Esophagus muscularis mucosa (tissue), 4 donors: ENCODE results near the gene DMRTC2. TPM values are rescaled to one million over a fixed set of nuclear protein-coding genes. Genes with fewer than 3 reads are reported as not detected.

Source experiments
- DNase-seq: peaks from one replicate; pipeline ENCODE4 v3.0.0-alpha.2; 2017; ENCODE audit errors: extremely low spot score
- H3K27ac ChIP-seq, 4 donors: fragments of 200-600 bp; sonication (generic); replicated peaks in 1 of 4; 1 replicate in 3 of 4; 2 replicates in 1 of 4; pipeline ENCODE4 v1.5.1; 2016 to 2019; ENCODE audit warnings: mild to moderate bottlenecking in 1 of 4
- H3K27me3 ChIP-seq, 4 donors: fragments of 200-600 bp; sonication (generic); one replicate each; pipeline versions ENCODE4 v1.5.1 to v1.6.0; 2016 to 2019
- H3K36me3 ChIP-seq, 4 donors: fragments of 200-600 bp; sonication (generic); one replicate each; pipeline ENCODE4 v1.5.1; 2016 to 2019
- H3K4me1 ChIP-seq, 4 donors: fragments of 200-600 bp; sonication (generic); one replicate each; pipeline ENCODE4 v1.5.1; 2016 to 2019
- H3K4me3 ChIP-seq, 4 donors: fragments of 200-600 bp; sonication (generic); 1 replicate in 2 of 4; 2 replicates in 2 of 4; pipeline ENCODE4 v1.5.1; 2016 to 2019; ENCODE audit warnings: mild to moderate bottlenecking in 4 of 4, moderate library complexity in 1 of 4
- H3K9me3 ChIP-seq, 4 donors: fragments of 200-600 bp; sonication (generic); 1 replicate in 3 of 4; 2 replicates in 1 of 4; pipeline ENCODE4 v1.5.1; 2016 to 2019
- EP300 ChIP-seq: sonication (generic); formaldehyde crosslinking; IDR thresholded peaks from one replicate; pipeline ENCODE4 v1.6.1; 2017; ENCODE audit warnings: antibody characterized with exemption
- POLR2A ChIP-seq: fragments of 450-650 bp; IDR thresholded peaks from one replicate; pipeline ENCODE4 v1.6.1; 2017; ENCODE audit warnings: antibody characterized with exemption, moderate library complexity, mild to moderate bottlenecking, low read depth
- POLR2AphosphoS5 ChIP-seq, 2 donors: sonication (generic); formaldehyde crosslinking; IDR thresholded peaks; one replicate each; pipeline ENCODE4 v1.6.1; 2017; ENCODE audit warnings: antibody characterized with exemption in 2 of 2
- WGBS: methylation state at CpG from one replicate; pipeline ENCODE4 v1.1.5; 2018; 5-methylcytosine and 5-hydroxymethylcytosine counted together
- intact Hi-C: fragments of 100-400 bp; cut with DNase I; formaldehyde crosslinking; loops from one replicate; pipeline ENCODE4 v1.15.1; 2023
- total RNA-seq, 4 donors: library from RNA; depleted of rRNA; stranded (reverse); fragments of >200 nt; gene quantifications; one replicate each; pipeline versions ENCODE4 v1.1.0 to v1.2.1, GENCODE V29; 2016
- TF ChIP-seq, protein P1 (sequence below), 3 experiments: fragments of 200-600 bp in 2 of 3; fragments of 450-650 bp in 1 of 3; sonication (generic) in 2 of 3; IDR thresholded peaks; one replicate each; pipeline ENCODE4 v1.5.1; 2017 to 2019; ENCODE audit warnings: antibody characterized with exemption in 3 of 3, mild to moderate bottlenecking in 2 of 3, moderate library complexity in 1 of 3

DMRTC2 gene
- total RNA-seq, 4 donors from 2014 or later, result not detected

DNA sequence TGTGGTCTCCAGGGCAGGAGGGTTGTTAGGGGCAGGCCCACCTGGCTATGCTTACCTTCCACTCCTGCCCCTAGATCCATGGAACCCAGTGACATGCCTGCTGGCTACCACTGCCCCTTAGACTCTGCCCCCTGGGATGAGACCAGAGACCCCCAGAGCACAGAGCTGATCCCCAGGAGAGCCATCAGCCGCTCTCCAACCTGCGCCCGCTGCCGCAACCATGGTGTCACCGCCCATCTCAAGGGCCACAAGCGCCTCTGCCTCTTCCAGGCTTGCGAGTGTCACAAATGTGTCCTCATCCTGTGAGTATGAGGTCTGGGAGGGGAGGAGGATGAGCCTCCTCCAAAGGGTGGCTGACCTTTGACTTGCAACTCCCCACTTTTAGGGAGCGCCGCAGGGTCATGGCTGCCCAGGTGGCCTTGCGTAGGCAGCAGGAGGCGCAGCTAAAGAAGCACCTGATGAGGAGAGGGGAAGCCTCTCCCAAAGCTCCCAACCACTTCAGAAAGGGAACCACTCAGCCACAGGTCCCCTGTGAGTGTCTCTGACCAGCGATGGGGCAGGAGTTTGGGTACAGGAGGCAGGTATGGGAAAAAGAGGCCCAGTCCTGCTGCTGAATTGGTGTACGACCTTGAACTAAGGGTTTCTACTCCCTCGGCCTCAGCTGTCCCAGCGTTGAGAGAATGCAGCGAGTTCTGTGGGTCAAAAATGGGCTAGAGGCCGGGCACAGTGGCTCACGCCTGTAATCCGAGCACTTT, 2.7 kb downstream of the DMRTC2 start:
- Histone ChIP-seq H3K9me3 (no peaks in the 10 kb centered on the region), H3K4me3 (no peak overlapping the region), H3K27me3 (peaks cover 0 to 55% (median 0%) of the 10 kb centered on the region in 4 donors), H3K27ac (no peak overlapping the region), H3K4me1 (no peaks in the 10 kb centered on the region), H3K36me3 (no peaks in the 10 kb centered on the region)
- intact Hi-C loops, result no loop called here
- no peak for TF ChIP-seq EP300
- TF ChIP-seq POLR2AphosphoS5 (IDR thresholded peaks at IDR 0.05), result no peak
- TF ChIP-seq POLR2A, result no peak
- TF ChIP-seq, protein P1, sequence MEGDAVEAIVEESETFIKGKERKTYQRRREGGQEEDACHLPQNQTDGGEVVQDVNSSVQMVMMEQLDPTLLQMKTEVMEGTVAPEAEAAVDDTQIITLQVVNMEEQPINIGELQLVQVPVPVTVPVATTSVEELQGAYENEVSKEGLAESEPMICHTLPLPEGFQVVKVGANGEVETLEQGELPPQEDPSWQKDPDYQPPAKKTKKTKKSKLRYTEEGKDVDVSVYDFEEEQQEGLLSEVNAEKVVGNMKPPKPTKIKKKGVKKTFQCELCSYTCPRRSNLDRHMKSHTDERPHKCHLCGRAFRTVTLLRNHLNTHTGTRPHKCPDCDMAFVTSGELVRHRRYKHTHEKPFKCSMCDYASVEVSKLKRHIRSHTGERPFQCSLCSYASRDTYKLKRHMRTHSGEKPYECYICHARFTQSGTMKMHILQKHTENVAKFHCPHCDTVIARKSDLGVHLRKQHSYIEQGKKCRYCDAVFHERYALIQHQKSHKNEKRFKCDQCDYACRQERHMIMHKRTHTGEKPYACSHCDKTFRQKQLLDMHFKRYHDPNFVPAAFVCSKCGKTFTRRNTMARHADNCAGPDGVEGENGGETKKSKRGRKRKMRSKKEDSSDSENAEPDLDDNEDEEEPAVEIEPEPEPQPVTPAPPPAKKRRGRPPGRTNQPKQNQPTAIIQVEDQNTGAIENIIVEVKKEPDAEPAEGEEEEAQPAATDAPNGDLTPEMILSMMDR (IDR thresholded peaks at IDR 0.05), result no peak
- DNase-seq, result no peak
- WGBS, result 88% methylated on average over 17 of the region's 19 CpGs

DNA sequence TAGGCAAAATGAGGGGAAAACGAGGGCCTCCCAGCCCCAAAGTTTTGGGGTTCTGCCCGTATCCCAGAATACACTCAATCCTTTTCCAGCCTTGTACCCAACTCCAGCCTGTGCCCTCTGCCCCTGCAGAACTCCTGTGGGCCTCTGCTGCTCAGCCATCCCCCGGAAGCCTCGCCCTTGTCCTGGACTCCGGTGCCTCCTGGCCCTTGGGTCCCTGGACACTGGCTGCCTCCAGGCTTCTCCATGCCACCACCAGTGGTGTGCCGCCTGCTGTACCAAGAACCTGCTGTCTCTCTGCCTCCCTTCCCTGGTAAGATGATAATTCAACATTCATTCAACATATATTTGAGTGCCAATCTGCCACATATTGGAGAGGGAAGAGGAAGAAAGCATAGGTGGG, 3.8 kb downstream of the DMRTC2 start:
- Histone ChIP-seq H3K9me3 (no peaks in the 10 kb centered on the region), H3K4me1 (no peaks in the 10 kb centered on the region), H3K27me3 (peaks cover 0 to 55% (median 0%) of the 10 kb centered on the region in 4 donors), H3K4me3 (no peak overlapping the region), H3K27ac (no peak overlapping the region), H3K36me3 (no peaks in the 10 kb centered on the region)
- WGBS, result 77% methylated on average over 6 of the region's 6 CpGs
- intact Hi-C loops, result no loop called here
- TF ChIP-seq POLR2A (no peak), EP300 (no peak), POLR2AphosphoS5 (IDR thresholded peaks at IDR 0.05) (no peak)
- TF ChIP-seq, protein P1 (IDR thresholded peaks at IDR 0.05), result no peak
- DNase-seq, result no peak

GRCh38 chr19:41849067-41849466, 4.2 kb downstream of the DMRTC2 start:
- Histone ChIP-seq H3K4me1 (no peaks in the 10 kb centered on the region), H3K9me3 (no peaks in the 10 kb centered on the region), H3K27me3 (peaks cover 0 to 57% (median 0%) of the 10 kb centered on the region in 4 donors), H3K4me3 (no peak overlapping the region), H3K27ac (no peak overlapping the region), H3K36me3 (no peaks in the 10 kb centered on the region)
- TF ChIP-seq EP300 (no peak), POLR2AphosphoS5 (IDR thresholded peaks at IDR 0.05) (no peak), POLR2A (no peak)
- TF ChIP-seq, protein P1 (IDR thresholded peaks at IDR 0.05), result no peak
- 100% methylated on average over 2 of the region's 2 CpGs for WGBS
- DNase-seq, result no peak
- intact Hi-C loops, result no loop called here

DNA sequence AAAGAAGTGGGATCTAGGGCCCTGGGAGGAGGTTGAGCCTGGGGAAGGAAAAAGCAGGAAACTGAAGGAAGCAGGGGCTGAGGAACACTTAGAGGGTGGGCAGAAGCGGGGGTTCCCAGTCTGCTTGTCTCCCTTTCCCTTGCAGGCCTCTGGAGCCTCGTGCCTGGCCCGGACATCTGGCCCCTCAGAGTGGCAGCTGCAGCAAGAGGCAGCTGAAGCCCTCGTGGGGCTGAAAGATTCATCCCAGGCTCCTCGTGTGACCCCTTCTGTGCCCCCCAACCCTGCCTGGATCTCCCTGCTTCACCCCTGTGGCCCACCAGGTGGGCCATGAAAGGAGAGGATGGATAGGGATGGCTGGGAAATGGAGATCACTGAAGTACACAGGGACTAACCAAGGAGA, 5.5 kb downstream of the DMRTC2 start:
- intact Hi-C loops, result no loop called here
- DNase-seq, result no peak
- Histone ChIP-seq H3K4me3 (no peak overlapping the region), H3K27ac (no peak overlapping the region), H3K9me3 (no peaks in the 10 kb centered on the region), H3K4me1 (no peaks in the 10 kb centered on the region), H3K36me3 (no peaks in the 10 kb centered on the region), H3K27me3 (peaks cover 0 to 48% (median under 1%) of the 10 kb centered on the region in 4 donors)
- TF ChIP-seq EP300 (no peak), POLR2AphosphoS5 (IDR thresholded peaks at IDR 0.05) (no peak), POLR2A (no peak)
- TF ChIP-seq, protein P1 (IDR thresholded peaks at IDR 0.05), result no peak
- 43% methylated on average over 4 of the region's 5 CpGs for WGBS

GRCh38 chr19:41851456-41851855, 6.6 kb downstream of the DMRTC2 start:
- Histone ChIP-seq H3K9me3 (no peaks in the 10 kb centered on the region), H3K27ac (no peak overlapping the region), H3K4me3 (no peak overlapping the region), H3K4me1 (no peaks in the 10 kb centered on the region), H3K27me3 (peaks cover 0 to 46% (median 1%) of the 10 kb centered on the region in 4 donors), H3K36me3 (no peaks in the 10 kb centered on the region)
- DNase-seq, result no peak
- intact Hi-C loops, result no loop called here
- TF ChIP-seq POLR2A, result no peak
- no peak for TF ChIP-seq POLR2AphosphoS5 (IDR thresholded peaks at IDR 0.05)
- no peak for TF ChIP-seq EP300
- TF ChIP-seq, protein P1 (IDR thresholded peaks at IDR 0.05), result no peak
- WGBS, result 24% methylated on average over 4 of the region's 4 CpGs
